ENCODE results near the gene SASH1. TPM values are rescaled to one million over a fixed set of nuclear protein-coding genes. Genes with fewer than 3 reads are reported as not detected.

SASH1 gene
- total RNA-seq, 1 donor: 71.7 TPM

- Histone ChIP-seq H2AFZ (ENCODE audit: low read length) (no peak overlapping the region), H3K36me3 (ENCODE audit: insufficient read depth, low read length) (no peaks in the 10 kb centered on the region), H3K4me3 (ENCODE audit: insufficient read depth, low read length) (no peak overlapping the region), H4K20me1 (ENCODE audit: insufficient read depth, low read length) (no peaks in the 10 kb centered on the region), H3K4me2 (ENCODE audit: insufficient read depth, low read length) (no peak overlapping the region), H3K27ac (ENCODE audit: low read depth, low read length) (no peak overlapping the region), H3K79me2 (ENCODE audit: insufficient read depth, low read length) (no peaks in the 10 kb centered on the region), H3K4me1 (ENCODE audit: insufficient read depth, low read length) (peaks cover 40% of the 10 kb centered on the region), H3K27me3 (ENCODE audit: insufficient read depth, low read length) (no peaks in the 10 kb centered on the region), H3K9me3 (ENCODE audit: low read depth, low read length) (no peaks in the 10 kb centered on the region)
- no peak for TF ChIP-seq CTCF (IDR thresholded peaks at IDR 0.05; ENCODE audit: extremely low read depth, low read depth, low read length)
- DNase-seq (ENCODE audit: insufficient read length, low spot score, missing footprints): no peak
Observed at GRCh38 chr6:148325316-148326068, 17.1 kb upstream of the SASH1 start.

GRCh38 chr6:148328876-148329555 is 13.6 kb upstream of the SASH1 start:
- no peak overlapping the region for H3K4me3 ChIP-seq (ENCODE audit: insufficient read depth, low read length)
- H3K79me2 ChIP-seq (ENCODE audit: insufficient read depth, low read length): no peaks in the 10 kb centered on the region
- no peaks in the 10 kb centered on the region for H3K27me3 ChIP-seq (ENCODE audit: insufficient read depth, low read length)
- H3K4me2 ChIP-seq (ENCODE audit: insufficient read depth, low read length): no peak overlapping the region
- H3K9me3 ChIP-seq (ENCODE audit: low read depth, low read length): no peaks in the 10 kb centered on the region
- peak overlapping the region; percentile 48 for H2AFZ ChIP-seq (ENCODE audit: low read length)
- H4K20me1 ChIP-seq (ENCODE audit: insufficient read depth, low read length): no peaks in the 10 kb centered on the region
- DNase-seq (ENCODE audit: insufficient read length, low spot score, missing footprints): no peak
- H3K27ac ChIP-seq (ENCODE audit: low read depth, low read length): peak overlapping the region; percentile 78
- no peak for TF ChIP-seq CTCF (IDR thresholded peaks at IDR 0.05; ENCODE audit: extremely low read depth, low read depth, low read length)
- H3K4me1 ChIP-seq (ENCODE audit: insufficient read depth, low read length): peaks cover 29% of the 10 kb centered on the region
- H3K36me3 ChIP-seq (ENCODE audit: insufficient read depth, low read length): no peaks in the 10 kb centered on the region

GRCh38 chr6:148329596-148330381 is 12.8 kb upstream of the SASH1 start:
- Histone ChIP-seq H3K4me2 (ENCODE audit: insufficient read depth, low read length) (peak overlapping the region; percentile 24), H4K20me1 (ENCODE audit: insufficient read depth, low read length) (no peaks in the 10 kb centered on the region), H3K27ac (ENCODE audit: low read depth, low read length) (peak overlapping the region; percentile 78), H3K79me2 (ENCODE audit: insufficient read depth, low read length) (no peaks in the 10 kb centered on the region), H3K9me3 (ENCODE audit: low read depth, low read length) (no peaks in the 10 kb centered on the region), H3K36me3 (ENCODE audit: insufficient read depth, low read length) (no peaks in the 10 kb centered on the region), H3K27me3 (ENCODE audit: insufficient read depth, low read length) (no peaks in the 10 kb centered on the region), H3K4me3 (ENCODE audit: insufficient read depth, low read length) (no peak overlapping the region), H3K4me1 (ENCODE audit: insufficient read depth, low read length) (peaks cover 21% of the 10 kb centered on the region), H2AFZ (ENCODE audit: low read length) (peak overlapping the region; percentile 48)
- no peak for TF ChIP-seq CTCF (IDR thresholded peaks at IDR 0.05; ENCODE audit: extremely low read depth, low read depth, low read length)
- DNase-seq (ENCODE audit: insufficient read length, low spot score, missing footprints): peak; percentile 91

Measured in osteoblast (primary cell).